Vagina (tissue), 2 donors: ENCODE measurements around the gene ADD3. TPM values are rescaled to one million over a fixed set of nuclear protein-coding genes. Genes with fewer than 3 reads are reported as not detected.
A peak's percentile ranks its signal among the peaks of the same experiment; 100 is the strongest.

ENCODE experiments used
- DNase-seq, 2 donors: peaks; one replicate each; pipeline ENCODE4 v3.0.0-alpha.2; 2017; ENCODE audit errors: extremely low spot score in 2 of 2
- H3K27ac ChIP-seq: fragments of 200-600 bp; sonication (generic); one replicate; pipeline ENCODE4 v1.5.1; 2019
- H3K27me3 ChIP-seq: fragments of 200-600 bp; sonication (generic); one replicate; pipeline ENCODE4 v1.5.1; 2019
- H3K36me3 ChIP-seq, 2 donors: fragments of 200-600 bp; sonication (generic); one replicate each; pipeline ENCODE4 v1.5.1; 2017 to 2019
- H3K4me1 ChIP-seq: fragments of 200-600 bp; sonication (generic); one replicate; pipeline ENCODE4 v1.5.1; 2019
- H3K4me3 ChIP-seq, 2 donors: fragments of 200-600 bp; sonication (generic); 1 replicate in 1 of 2; 2 replicates in 1 of 2; pipeline ENCODE4 v1.5.1; 2016 to 2019
- H3K9me3 ChIP-seq: fragments of 200-600 bp; sonication (generic); one replicate; pipeline ENCODE4 v1.5.1; 2019
- CTCF ChIP-seq, 3 experiments: fragments of 450-650 bp in 2 of 3; fragments of 200-600 bp in 1 of 3; sonication (generic) in 1 of 3; IDR thresholded peaks; one replicate each; pipeline ENCODE4 v1.5.1; 2017 to 2019; ENCODE audit warnings: antibody characterized with exemption in 3 of 3, mild to moderate bottlenecking in 2 of 3, moderate library complexity in 2 of 3
- POLR2A ChIP-seq, 2 donors: fragments of 450-650 bp; IDR thresholded peaks; one replicate each; pipeline ENCODE4 v1.6.1; 2017; ENCODE audit warnings: antibody characterized with exemption in 2 of 2, mild to moderate bottlenecking in 2 of 2, moderate library complexity in 2 of 2
- POLR2AphosphoS5 ChIP-seq, 2 donors: sonication (generic); formaldehyde crosslinking; IDR thresholded peaks; one replicate each; pipeline ENCODE4 v1.9.0; 2017; ENCODE audit warnings: antibody characterized with exemption in 2 of 2, mild to moderate bottlenecking in 2 of 2, low read depth in 1 of 2; ENCODE audit not compliant: insufficient read depth in 1 of 2
- intact Hi-C: fragments of 100-400 bp; cut with DNase I; formaldehyde crosslinking; loops from one replicate; pipeline ENCODE4 v1.15.1; 2023
- total RNA-seq: library from RNA; depleted of rRNA; stranded (reverse); fragments of >200 nt; gene quantifications from one replicate; pipeline ENCODE4 v1.2.3, GENCODE V29; 2016

The ADD3 gene
- total RNA-seq, 1 donor from 2014 or later = 114 TPM

DNA sequence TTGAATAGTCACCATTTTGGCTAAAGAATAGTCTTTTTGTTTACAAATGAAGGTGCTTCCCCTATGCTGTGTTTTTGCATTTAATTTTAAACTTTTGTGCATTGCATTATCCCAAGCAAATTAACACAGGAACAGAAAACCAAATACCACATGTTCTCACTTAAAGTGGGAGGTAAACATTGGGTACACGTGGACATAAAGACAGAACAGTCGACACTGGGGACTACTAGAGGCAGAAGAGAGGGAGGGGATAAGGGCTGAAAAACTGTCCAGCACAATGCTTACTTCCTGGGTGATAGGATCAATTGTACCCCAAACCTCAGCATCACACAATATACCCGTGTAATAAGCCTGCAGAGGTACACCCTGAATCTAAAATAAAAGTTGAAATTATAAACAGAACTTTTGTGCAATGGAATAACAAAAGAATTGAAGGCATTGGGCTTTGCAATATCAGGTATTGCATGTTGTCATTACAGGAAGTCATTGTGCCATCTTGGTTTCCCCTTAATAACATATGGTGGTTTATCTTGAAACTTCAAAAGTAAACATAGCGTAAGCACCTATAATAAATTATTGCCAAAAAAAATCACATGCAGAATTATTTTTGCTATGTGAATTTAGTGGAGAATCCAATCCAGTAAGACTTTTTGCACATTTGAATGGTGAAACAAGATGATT, 16.1 kb downstream of the ADD3 start:
- no peaks in the 10 kb centered on the region for H3K36me3 ChIP-seq
- H3K4me1 ChIP-seq = peaks cover 12% of the 10 kb centered on the region
- no peak overlapping the region for H3K4me3 ChIP-seq
- H3K27me3 ChIP-seq = no peaks in the 10 kb centered on the region
- no peaks in the 10 kb centered on the region for H3K9me3 ChIP-seq
- intact Hi-C loops = no loop called here
- TF ChIP-seq CTCF (IDR thresholded peaks at IDR 0.05) (no peak), POLR2A (IDR thresholded peaks at IDR 0.05) (no peak)
- no peak overlapping the region for H3K27ac ChIP-seq
- DNase-seq = no peak

- Histone ChIP-seq H3K27ac (no peak overlapping the region), H3K9me3 (no peaks in the 10 kb centered on the region), H3K27me3 (no peaks in the 10 kb centered on the region), H3K4me1 (peaks cover 27% of the 10 kb centered on the region), H3K36me3 (no peaks in the 10 kb centered on the region), H3K4me3 (no peak overlapping the region)
- DNase-seq = no peak
- no peak for TF ChIP-seq POLR2A (IDR thresholded peaks at IDR 0.05)
- TF ChIP-seq CTCF (IDR thresholded peaks at IDR 0.05) = no peak
- TF ChIP-seq POLR2AphosphoS5 (IDR thresholded peaks at IDR 0.05; ENCODE audit: insufficient read depth in 1 of 2, low read depth in 1 of 2) = no peak
- intact Hi-C loops = no loop called here
These were observed 21.7 kb downstream of the ADD3 start for GRCh38 chr10:110029450-110029849.

GRCh38 chr10:110032801-110033700, 25.3 kb downstream of the ADD3 start:
- no peaks in the 10 kb centered on the region for H3K36me3 ChIP-seq
- TF ChIP-seq CTCF (IDR thresholded peaks at IDR 0.05) = no peak
- no peak for TF ChIP-seq POLR2AphosphoS5 (IDR thresholded peaks at IDR 0.05; ENCODE audit: insufficient read depth in 1 of 2, low read depth in 1 of 2)
- no peak for TF ChIP-seq POLR2A (IDR thresholded peaks at IDR 0.05)
- intact Hi-C loops = no loop called here
- H3K27ac ChIP-seq = no peak overlapping the region
- peaks cover 41% of the 10 kb centered on the region for H3K4me1 ChIP-seq
- H3K4me3 ChIP-seq = peak overlapping the region in 1 of 2 donors; percentile 16
- H3K9me3 ChIP-seq = no peaks in the 10 kb centered on the region
- no peaks in the 10 kb centered on the region for H3K27me3 ChIP-seq
- no peak for DNase-seq

DNA sequence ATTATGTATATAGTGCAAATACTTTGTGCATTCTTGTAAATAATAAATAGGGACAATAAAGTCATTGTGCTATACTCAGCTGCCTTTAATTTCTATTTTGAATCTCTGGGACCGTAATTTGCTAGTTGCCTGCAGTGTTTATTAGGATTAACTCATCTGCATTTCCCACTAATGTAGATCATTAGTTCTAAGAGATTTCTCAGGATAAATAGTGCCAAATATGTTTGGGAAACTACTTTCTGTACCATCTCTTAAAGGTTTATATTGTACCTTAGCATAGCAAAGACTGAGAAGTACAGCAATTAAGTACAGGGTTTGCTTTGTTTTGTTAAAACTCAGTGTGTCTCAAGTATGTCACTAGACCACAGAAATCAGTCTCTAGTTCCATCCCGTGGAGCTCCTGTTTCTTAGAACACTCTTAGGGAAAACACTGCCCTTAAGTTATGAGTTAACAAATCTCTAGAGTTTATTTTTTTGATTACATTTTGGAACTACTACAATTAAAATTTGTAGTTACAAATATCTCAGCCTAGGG, 26.0 kb downstream of the ADD3 start:
- Histone ChIP-seq H3K4me1 (peaks cover 41% of the 10 kb centered on the region), H3K27ac (no peak overlapping the region), H3K36me3 (no peaks in the 10 kb centered on the region), H3K27me3 (no peaks in the 10 kb centered on the region), H3K4me3 (no peak overlapping the region), H3K9me3 (no peaks in the 10 kb centered on the region)
- intact Hi-C loops = no loop called here
- TF ChIP-seq CTCF (IDR thresholded peaks at IDR 0.05) (no peak), POLR2A (IDR thresholded peaks at IDR 0.05) (no peak), POLR2AphosphoS5 (IDR thresholded peaks at IDR 0.05; ENCODE audit: insufficient read depth in 1 of 2, low read depth in 1 of 2) (no peak)
- no peak for DNase-seq
